SH-SY5Y (cell line): Measurements from ENCODE around the gene SOX12.

ENCODE experiments used
- GATA2 ChIP-seq: IDR thresholded peaks from 2 replicates; pipeline ENCODE4 v1.6.1; 2011; ENCODE audit warnings: mild to moderate bottlenecking, low read depth, low read length
- GATA3 ChIP-seq: IDR thresholded peaks from 2 replicates; pipeline ENCODE4 v1.6.1; 2011; ENCODE audit warnings: low read depth, mild to moderate bottlenecking, low read length, moderate library complexity

- TF ChIP-seq GATA3: no peak
- TF ChIP-seq GATA2: no peak
Observed at GRCh38 chr20:347317-347639, 21.9 kb downstream of the SOX12 start.
